Hepatocyte (in vitro differentiated cells): ENCODE data around the gene SNX24.

Source experiments
- EZH2phosphoT487 ChIP-seq: fragments of 200-600 bp; sonication (generic); IDR thresholded peaks from one replicate; pipeline ENCODE4 v1.6.1; 2018; ENCODE audit warnings: antibody characterized with exemption, mild to moderate bottlenecking, low read depth, moderate library complexity; ENCODE audit not compliant: unreplicated experiment, severe bottlenecking
- TF ChIP-seq, protein P1 (sequence below): fragments of 200-600 bp; sonication (generic); IDR thresholded peaks from 2 replicates; pipeline ENCODE4 v1.5.1; 2016; ENCODE audit warnings: antibody characterized with exemption, mild to moderate bottlenecking; ENCODE audit not compliant: poor library complexity

DNA sequence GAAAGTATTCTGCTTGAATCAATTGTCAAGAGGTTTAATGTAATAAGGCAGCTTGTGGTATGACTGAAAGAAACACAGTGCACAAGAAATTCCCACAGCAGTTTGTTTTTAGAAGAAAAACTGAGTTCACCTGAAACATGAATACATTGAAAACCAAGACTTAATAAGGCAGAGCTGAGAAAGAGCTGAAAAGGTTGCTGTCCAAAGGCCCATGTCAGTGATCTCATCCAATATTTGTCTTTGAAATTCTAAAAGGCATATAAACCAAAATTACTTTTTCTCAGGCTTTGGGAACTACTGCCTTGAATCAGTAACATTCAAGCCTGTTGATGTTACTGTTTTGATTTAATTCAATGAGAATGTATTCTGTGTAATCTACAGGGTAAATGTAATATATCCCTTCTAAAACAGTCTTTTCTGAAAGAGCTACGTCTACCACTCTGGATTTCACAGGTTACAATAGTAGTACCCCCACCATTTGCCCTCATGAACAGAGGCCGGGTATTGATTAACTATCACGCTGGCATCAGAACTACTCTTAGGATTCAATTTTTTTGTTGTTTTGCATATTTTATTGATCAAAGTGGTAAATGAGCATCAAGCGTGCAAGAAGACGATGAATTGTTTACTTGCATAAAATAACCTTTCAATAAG is 133.4 kb downstream of the SNX24 start:
- TF ChIP-seq, protein P1, sequence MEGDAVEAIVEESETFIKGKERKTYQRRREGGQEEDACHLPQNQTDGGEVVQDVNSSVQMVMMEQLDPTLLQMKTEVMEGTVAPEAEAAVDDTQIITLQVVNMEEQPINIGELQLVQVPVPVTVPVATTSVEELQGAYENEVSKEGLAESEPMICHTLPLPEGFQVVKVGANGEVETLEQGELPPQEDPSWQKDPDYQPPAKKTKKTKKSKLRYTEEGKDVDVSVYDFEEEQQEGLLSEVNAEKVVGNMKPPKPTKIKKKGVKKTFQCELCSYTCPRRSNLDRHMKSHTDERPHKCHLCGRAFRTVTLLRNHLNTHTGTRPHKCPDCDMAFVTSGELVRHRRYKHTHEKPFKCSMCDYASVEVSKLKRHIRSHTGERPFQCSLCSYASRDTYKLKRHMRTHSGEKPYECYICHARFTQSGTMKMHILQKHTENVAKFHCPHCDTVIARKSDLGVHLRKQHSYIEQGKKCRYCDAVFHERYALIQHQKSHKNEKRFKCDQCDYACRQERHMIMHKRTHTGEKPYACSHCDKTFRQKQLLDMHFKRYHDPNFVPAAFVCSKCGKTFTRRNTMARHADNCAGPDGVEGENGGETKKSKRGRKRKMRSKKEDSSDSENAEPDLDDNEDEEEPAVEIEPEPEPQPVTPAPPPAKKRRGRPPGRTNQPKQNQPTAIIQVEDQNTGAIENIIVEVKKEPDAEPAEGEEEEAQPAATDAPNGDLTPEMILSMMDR = no peak
- TF ChIP-seq EZH2phosphoT487 = no peak
